Stimulated activated naive CD8-positive, alpha-beta T cell treated with anti-CD3 and anti-CD28 coated beads, Interleukin-15, Interleukin-2, amounts not matched to agents 100 ng/mL and 50 ng/mL, for 24 hours (primary cell): ENCODE results near the gene PRTFDC1.
"Not testable (repeated sequence)": the region's sequence is repeated elsewhere in the genome, so short reads cannot be mapped to it uniquely, and the experiment has no call there.

Experiments used
- H3K27ac Mint-ChIP-seq: one replicate; pipeline ENCODE4 v1.8.0; 2021; ENCODE audit warnings: mild to moderate bottlenecking, mixed read lengths
- H3K27me3 Mint-ChIP-seq: one replicate; pipeline ENCODE4 v1.8.0; 2021; ENCODE audit warnings: mixed read lengths
- H3K36me3 Mint-ChIP-seq: one replicate; pipeline ENCODE4 v1.8.0; 2021; ENCODE audit warnings: low read depth, mixed read lengths
- H3K4me1 Mint-ChIP-seq: one replicate; pipeline ENCODE4 v1.8.0; 2021; ENCODE audit warnings: low read depth, mixed read lengths
- H3K4me3 Mint-ChIP-seq: one replicate; pipeline ENCODE4 v1.8.0; 2021; ENCODE audit warnings: mild to moderate bottlenecking, mixed read lengths
- H3K9me3 Mint-ChIP-seq: one replicate; pipeline ENCODE4 v1.8.0; 2021; ENCODE audit warnings: mixed read lengths

The PRTFDC1 gene

DNA sequence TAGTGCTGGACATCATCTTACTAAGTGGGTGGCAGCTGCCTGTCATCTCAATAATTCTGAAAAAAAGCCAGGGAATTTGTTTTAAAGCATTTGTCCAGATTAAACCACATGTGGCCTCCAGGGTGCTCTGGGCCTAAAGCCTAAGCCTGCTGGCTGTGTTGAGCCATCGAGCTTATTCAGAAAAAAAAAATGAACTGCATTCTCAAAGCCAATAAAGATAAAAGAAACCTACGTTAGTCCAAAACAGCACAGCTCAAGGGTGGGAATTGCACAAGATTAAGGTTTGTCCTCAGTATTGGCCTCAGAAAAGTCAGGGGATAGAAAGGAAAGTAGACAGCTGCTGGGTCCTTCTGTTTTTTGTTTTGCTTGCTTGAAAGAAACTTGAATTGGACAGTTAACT, 22.6 kb upstream of the PRTFDC1 start:
- Mint-ChIP-seq H3K9me3 (peaks cover 1% of the 10 kb centered on the region), H3K4me3 (no peak overlapping the region), H3K27me3 (no peaks in the 10 kb centered on the region), H3K4me1 (no peaks in the 10 kb centered on the region), H3K27ac (no peak overlapping the region), H3K36me3 (no peaks in the 10 kb centered on the region)

DNA sequence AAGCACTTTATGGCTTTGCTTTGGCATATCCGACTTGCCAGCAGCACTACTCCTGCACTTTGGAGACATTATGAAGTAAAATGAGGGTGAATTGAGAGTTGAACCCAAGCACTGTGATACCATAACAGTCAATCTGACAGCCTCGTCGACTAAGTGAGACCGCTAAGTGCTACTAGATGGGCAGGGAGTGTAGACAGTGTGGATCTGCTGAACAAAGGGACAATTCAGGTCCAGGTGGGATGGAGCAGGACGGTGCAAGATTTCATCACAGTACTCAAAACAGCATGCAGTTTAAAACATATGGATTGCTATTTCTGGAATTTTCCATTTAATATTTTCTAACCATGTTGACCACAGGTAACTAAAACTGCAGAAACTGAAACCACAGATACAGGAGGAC, 20.8 kb upstream of the PRTFDC1 start:
- Mint-ChIP-seq H3K27me3 (no peaks in the 10 kb centered on the region), H3K4me1 (no peaks in the 10 kb centered on the region), H3K4me3 (no peak overlapping the region), H3K27ac (no peak overlapping the region), H3K36me3 (no peaks in the 10 kb centered on the region), H3K9me3 (no peaks in the 10 kb centered on the region)

DNA sequence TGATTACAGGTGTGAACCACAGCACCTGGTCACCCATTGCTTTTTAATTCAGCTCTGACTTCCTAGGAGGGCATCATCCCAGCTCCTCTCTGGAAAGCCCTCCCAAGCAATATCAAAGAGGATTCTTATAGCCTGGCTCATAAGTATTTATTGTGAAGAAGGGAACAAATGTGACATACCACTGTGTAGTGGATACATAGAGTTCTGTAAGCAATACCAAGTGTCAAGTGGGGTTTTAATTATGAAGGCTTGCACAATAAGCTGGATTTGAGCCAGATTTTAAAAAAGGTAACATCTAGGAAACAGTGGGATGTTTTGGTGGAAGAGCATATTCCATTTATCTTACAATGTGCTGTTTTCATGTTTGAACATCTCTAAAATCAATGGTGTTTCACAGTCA, 19.0 kb upstream of the PRTFDC1 start:
- Mint-ChIP-seq H3K4me1 (no peaks in the 10 kb centered on the region), H3K4me3 (no peak overlapping the region), H3K27me3 (no peaks in the 10 kb centered on the region), H3K27ac (no peak overlapping the region), H3K9me3 (no peaks in the 10 kb centered on the region), H3K36me3 (no peaks in the 10 kb centered on the region)

DNA sequence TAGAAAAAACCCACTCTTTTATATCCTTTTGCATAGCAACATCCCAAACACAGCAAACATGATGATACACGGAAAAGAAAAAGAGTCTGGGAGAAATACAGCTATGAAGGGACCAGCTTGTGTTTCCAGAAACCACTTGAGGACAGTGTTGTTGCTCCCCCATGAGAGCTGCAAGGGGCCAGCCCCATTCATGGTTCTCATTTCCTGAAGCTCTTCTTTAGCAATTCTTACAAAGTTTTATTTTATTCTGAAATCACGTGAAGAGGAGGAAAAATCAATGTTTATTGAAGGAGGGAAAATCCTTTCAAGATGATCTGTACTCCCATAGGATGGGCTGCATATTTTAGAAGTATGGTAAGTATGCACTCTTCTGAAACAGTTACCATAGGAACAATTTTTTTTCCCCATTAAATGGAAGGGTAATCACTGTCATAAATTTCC, 17.5 kb upstream of the PRTFDC1 start:
- Mint-ChIP-seq H3K27me3 (no peaks in the 10 kb centered on the region), H3K27ac (no peak overlapping the region), H3K4me3 (no peak overlapping the region), H3K36me3 (no peaks in the 10 kb centered on the region), H3K4me1 (no peaks in the 10 kb centered on the region), H3K9me3 (no peaks in the 10 kb centered on the region)

DNA sequence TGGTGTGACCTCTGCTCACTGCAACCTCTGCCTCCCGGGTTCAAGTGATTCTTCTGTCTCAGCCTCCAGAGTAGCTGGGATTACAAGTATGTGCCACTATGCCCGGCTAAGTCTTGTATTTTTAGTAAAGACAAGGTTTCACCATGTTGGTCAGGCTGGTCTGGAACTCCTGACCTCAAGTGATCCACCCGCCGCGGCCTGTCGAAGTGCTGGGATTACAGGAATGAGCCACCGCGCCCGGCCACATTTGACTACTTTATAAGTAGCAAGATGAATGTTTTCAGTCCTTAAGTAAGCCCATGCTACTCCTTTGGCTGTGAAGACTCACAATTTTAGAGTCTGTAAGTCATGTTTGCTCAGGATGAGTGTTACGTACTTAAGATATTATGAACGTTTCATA, 16.5 kb upstream of the PRTFDC1 start:
- not testable (repeated sequence) for H3K27ac Mint-ChIP-seq, H3K4me1 Mint-ChIP-seq, H3K9me3 Mint-ChIP-seq, H3K27me3 Mint-ChIP-seq, H3K4me3 Mint-ChIP-seq, H3K36me3 Mint-ChIP-seq

DNA sequence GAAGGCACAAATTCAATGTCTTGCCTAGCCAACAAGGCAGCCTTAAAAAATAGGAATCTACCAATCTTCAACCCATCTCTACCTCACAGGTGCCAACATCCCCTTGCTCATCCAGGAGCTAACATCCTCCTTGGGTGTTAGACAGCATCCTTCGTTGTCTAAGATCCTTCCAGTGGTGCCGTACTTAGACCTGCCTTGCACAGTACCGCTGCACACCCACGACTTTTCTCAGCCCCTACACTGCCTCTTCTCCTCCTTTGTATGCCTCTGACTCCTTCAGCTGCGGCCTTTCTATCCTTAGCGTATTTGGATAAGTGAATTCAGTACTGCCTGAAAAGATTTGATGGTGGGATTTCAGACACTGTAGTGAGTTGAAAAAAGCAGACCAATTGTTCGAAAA, 15.9 kb upstream of the PRTFDC1 start:
- Mint-ChIP-seq H3K4me1 (no peaks in the 10 kb centered on the region), H3K27ac (no peak overlapping the region), H3K9me3 (no peaks in the 10 kb centered on the region), H3K27me3 (no peaks in the 10 kb centered on the region), H3K4me3 (no peak overlapping the region), H3K36me3 (no peaks in the 10 kb centered on the region)

DNA sequence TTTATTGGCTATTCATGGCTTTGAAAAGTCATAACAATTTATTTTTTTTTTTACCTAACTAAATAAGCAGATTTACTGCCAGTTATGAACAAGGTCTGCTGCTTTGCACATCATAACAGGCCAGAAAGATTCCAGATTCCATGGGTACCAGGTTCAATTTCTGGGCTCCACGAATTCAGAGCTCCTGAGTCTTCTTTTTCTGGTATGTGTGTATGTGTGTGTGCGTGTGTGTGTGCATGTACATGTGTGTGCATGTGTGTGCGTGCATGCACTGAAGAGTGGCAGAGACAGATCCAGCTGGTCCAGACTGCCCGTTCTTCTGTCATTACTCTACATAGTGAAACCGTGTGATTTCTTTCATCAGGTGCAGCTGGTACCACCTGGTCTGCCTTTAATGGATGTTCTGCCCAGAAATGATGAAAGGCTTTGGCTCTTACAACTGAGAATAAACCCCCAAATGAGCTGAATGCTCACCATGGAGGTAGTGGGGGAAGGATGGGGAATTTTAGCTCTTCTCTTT, 14.6 kb upstream of the PRTFDC1 start:
- Mint-ChIP-seq H3K4me1 (peaks cover 9% of the 10 kb centered on the region), H3K27me3 (no peaks in the 10 kb centered on the region), H3K36me3 (no peaks in the 10 kb centered on the region), H3K4me3 (no peak overlapping the region), H3K27ac (no peak overlapping the region), H3K9me3 (no peaks in the 10 kb centered on the region)

DNA sequence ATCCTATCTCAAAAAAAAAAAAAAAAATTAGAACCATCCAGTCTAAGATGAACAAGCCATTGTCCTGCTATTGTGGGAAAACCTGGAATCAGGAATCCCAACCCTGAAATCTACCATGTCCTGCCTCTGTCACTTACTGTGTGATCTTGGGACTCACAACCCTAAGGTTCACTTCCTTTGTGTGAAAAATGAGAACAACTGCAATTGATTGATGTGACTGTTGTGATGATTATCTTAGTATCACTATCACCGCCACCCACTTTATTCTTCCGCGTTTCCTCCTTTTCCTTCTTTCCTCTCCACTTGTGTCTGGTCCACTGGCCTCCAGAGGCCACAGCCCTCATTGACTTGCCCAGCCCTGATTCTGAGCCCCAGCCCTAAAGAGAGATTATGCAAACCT, 12.6 kb upstream of the PRTFDC1 start:
- Mint-ChIP-seq H3K4me1 (peaks cover 9% of the 10 kb centered on the region), H3K4me3 (no peak overlapping the region), H3K36me3 (no peaks in the 10 kb centered on the region), H3K27me3 (no peaks in the 10 kb centered on the region), H3K9me3 (no peaks in the 10 kb centered on the region), H3K27ac (no peak overlapping the region)

DNA sequence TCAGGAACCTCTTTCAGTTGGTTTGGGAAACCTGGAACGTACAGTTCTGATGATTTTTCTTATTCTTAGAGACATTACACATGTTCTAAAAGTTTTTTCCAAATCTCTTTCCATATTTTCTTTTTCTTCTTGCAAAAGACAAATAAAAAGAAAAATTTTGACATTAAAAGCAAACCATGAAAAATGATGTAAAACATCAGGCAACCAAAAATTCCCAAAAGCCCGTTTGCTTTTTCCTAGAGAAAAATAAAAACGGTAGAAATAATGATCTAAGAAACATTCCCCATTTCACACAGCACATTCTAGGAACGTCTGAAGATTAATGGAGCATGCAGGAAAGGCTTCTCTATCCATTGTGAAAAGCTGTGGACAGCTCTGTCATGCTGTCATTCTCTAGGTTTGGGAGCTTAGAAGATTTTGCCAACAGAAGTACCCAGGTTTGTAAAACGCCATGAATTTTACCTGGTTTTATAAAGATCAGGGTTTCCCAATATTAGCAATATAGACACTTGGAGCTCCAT, 11.2 kb upstream of the PRTFDC1 start:
- Mint-ChIP-seq H3K9me3 (no peaks in the 10 kb centered on the region), H3K27me3 (no peaks in the 10 kb centered on the region), H3K4me1 (peaks cover 9% of the 10 kb centered on the region)

DNA sequence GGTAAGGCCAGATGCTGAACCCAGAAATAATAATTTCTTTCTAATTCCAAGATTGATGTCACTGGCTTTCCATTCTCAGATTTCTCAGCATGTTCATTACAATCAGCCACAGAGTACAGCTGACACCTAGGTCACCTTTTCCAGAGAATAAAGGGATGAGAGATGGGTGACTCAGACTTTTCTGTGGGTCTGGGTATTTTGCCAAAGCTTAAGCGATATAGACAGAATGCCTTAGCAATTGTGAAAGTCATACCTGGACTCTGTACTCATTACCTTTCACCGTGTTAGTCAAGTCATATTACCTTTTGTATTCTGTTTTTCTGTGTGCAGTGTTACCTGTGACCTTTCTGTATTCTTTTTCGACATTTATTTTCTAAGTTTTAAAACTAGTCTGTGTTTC, 10.6 kb upstream of the PRTFDC1 start:
- Mint-ChIP-seq H3K36me3 (no peaks in the 10 kb centered on the region), H3K4me1 (peaks cover 9% of the 10 kb centered on the region), H3K27ac (peak overlapping the region; percentile 26), H3K9me3 (no peaks in the 10 kb centered on the region), H3K4me3 (no peak overlapping the region), H3K27me3 (no peaks in the 10 kb centered on the region)

More for the DNA sequence above, 11.2 kb upstream of the PRTFDC1 start:
- no peak overlapping the region for H3K27ac Mint-ChIP-seq
- no peaks in the 10 kb centered on the region for H3K36me3 Mint-ChIP-seq
- no peak overlapping the region for H3K4me3 Mint-ChIP-seq

DNA sequence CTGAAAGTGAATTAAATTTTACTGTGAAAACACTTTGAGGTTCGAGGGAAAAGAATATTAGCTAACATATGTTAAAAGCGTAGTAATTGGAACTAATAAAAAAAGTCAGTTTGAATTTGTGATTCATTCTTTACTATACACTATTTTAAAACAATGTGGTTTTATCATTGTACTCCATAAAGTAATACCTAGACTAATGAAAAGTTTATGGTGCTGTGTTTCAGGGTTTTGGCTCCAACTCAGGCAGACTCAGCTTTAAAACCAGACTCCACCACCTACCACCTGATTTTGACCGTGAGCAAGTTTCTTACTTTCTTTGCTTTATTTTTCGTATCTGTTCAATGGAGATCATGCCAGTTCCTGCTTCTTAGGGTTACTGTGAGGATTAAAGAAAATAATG, 9.2 kb upstream of the PRTFDC1 start:
- Mint-ChIP-seq H3K27me3 (no peaks in the 10 kb centered on the region), H3K36me3 (no peaks in the 10 kb centered on the region), H3K27ac (no peak overlapping the region), H3K4me3 (no peak overlapping the region), H3K9me3 (no peaks in the 10 kb centered on the region), H3K4me1 (peaks cover 9% of the 10 kb centered on the region)

DNA sequence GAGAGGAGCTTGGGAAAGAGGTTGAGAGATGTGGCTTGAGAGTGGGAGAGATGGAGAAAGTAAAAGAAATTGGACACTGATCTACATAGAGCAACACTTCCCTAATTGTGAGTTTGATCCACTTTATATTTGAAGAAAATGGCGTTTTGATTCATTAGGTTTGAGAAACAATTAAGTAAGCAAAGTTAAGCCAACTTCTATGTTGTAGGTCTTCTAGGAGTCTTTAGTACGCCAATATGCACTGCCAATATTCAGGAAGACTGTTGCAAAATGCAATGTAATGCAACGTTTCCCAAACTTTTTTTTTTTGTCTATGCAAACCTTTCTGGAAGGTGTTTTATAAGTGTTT, 7.0 kb upstream of the PRTFDC1 start:
- no peak overlapping the region for H3K27ac Mint-ChIP-seq
- H3K9me3 Mint-ChIP-seq: no peaks in the 10 kb centered on the region
- no peaks in the 10 kb centered on the region for H3K27me3 Mint-ChIP-seq
- no peak overlapping the region for H3K4me3 Mint-ChIP-seq
- no peaks in the 10 kb centered on the region for H3K36me3 Mint-ChIP-seq
- H3K4me1 Mint-ChIP-seq: peaks cover 9% of the 10 kb centered on the region

DNA sequence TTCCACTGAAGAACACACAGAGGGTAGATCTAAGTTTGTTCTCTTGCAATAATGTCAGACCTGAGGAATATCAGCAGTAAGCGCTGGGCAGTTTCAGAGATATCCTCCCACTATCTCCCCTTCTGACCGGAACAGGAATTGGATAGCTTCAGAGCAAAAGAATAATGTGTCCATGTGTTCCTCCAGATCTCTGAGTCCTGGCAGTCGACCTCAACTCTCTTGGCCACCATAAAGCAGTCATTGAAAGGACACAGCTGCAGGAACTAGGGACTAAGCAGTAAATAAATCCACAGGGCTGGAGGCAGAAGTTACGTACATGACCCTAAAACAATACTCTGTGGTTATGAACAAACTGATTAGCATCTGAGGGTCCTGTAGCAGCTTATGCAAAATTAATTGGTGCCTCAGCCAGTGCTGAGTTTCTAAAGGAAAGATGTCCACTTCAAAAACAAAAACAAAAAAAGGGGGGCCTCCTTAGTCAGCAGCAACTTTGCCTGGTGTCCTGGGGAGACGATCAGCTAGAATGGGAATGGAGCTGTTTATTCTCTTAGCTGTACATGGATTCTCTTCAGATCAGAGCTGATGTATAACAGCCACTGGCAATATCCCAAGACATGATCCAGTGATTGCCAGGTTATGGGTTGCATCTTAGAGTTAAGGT, 6.4 kb upstream of the PRTFDC1 start:
- Mint-ChIP-seq H3K27me3 (no peaks in the 10 kb centered on the region), H3K36me3 (no peaks in the 10 kb centered on the region)

DNA sequence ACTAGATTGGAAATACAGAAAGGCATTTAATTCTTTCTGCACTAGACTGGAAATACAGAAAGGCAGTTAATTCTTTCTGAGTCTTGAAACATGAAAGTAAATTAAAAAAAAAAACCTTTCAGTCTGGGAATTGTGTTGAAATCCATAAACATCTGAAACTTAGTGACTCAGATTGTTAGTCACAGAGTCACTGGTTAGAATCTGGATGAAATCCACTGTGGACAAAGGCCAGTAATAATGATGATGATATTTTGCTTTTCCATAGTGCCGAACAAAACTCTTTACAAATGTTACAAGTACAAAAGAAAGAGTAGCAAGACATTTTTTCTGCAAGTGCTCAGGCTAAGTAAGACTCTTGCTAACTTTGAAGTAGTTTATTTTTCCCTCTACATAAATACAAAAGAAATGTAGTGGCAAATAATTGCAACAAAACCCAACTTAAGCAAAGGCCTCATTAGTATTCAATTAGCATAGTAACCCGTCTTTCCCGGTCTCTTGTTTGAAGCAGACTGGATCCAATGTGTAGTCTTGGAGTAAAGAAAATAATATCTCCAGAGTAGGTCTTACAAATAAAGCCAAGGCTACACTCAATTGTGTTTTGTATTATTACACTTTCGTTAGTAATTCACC, 5.8 kb upstream of the PRTFDC1 start:
- H3K9me3 Mint-ChIP-seq: no peaks in the 10 kb centered on the region
- H3K36me3 Mint-ChIP-seq: no peaks in the 10 kb centered on the region
- H3K27ac Mint-ChIP-seq: no peak overlapping the region
- no peak overlapping the region for H3K4me3 Mint-ChIP-seq
- peaks cover 17% of the 10 kb centered on the region for H3K4me1 Mint-ChIP-seq
- H3K27me3 Mint-ChIP-seq: no peaks in the 10 kb centered on the region

More for the DNA sequence above, 6.4 kb upstream of the PRTFDC1 start:
- H3K27ac Mint-ChIP-seq: no peak overlapping the region
- H3K4me3 Mint-ChIP-seq: no peak overlapping the region
- H3K9me3 Mint-ChIP-seq: no peaks in the 10 kb centered on the region
- peaks cover 13% of the 10 kb centered on the region for H3K4me1 Mint-ChIP-seq

DNA sequence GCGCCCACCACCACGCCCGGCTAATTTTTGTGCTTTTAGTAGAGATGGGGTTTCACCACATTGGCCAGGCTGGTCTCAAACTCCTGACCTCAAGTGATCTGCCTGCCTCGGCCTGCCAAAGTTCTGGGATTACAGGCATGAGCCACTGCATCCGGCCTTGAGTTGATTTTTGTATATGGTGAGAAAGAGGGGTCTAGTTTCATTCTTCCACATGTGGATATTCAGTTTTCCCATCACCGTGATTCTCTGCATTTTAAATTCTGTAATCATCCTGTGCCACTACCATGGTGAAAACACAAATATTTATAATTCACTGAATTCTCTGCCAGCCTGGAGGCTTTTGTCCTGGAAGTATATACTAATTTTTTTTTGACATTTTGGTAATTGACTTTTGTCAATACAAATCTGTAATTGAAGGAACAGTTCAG, 5.2 kb upstream of the PRTFDC1 start:
- H3K27me3 Mint-ChIP-seq, H3K9me3 Mint-ChIP-seq, H3K36me3 Mint-ChIP-seq, H3K4me3 Mint-ChIP-seq, H3K27ac Mint-ChIP-seq: not testable (repeated sequence)
- H3K4me1 Mint-ChIP-seq: peaks cover 12% of the 10 kb centered on the region

DNA sequence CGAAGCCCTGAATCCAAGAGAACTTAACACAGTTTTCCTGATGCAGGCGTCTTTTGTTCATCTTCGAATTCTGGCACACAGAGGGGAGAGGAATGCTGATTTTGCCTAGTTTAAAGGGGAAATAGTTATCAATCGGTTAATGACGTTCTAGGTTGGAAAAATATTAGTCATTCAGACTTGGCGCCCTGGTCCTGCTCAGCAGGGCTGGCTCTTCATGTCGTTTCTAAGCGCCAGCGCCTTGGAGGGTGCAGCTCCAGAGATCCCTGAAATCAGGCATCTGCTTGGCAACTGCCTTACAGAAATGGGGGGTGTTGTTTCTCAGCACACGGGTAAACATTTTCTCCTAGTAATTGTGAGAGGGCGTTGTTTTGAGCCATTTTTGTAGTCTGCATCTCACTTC, 1.3 kb upstream of the PRTFDC1 start:
- Mint-ChIP-seq H3K9me3 (no peaks in the 10 kb centered on the region), H3K27ac (peak overlapping the region; percentile 86), H3K36me3 (no peaks in the 10 kb centered on the region), H3K27me3 (no peaks in the 10 kb centered on the region), H3K4me3 (peak overlapping the region; percentile 76), H3K4me1 (peaks cover 21% of the 10 kb centered on the region)
